Measurements from ENCODE around the gene BACH1. TPM values are rescaled to one million over a fixed set of nuclear protein-coding genes. Genes with fewer than 3 reads are reported as not detected.

The BACH1 gene
- total RNA-seq, 1 donor from 2014 or later = 51.3 TPM

- intact Hi-C loops (cut with DNase I) = no loop called here
- no peak for DNase-seq (ENCODE audit: low spot score)
These were observed 11.0 kb downstream of the BACH1 start for GRCh38 chr21:29309703-29310102.

GRCh38 chr21:29311802-29312201 lies 13.1 kb downstream of the BACH1 start:
- intact Hi-C loops (cut with DNase I) = no loop called here
- no peak for DNase-seq (ENCODE audit: low spot score)

GRCh38 chr21:29312981-29313380 lies 14.3 kb downstream of the BACH1 start:
- intact Hi-C loops (cut with DNase I) = no loop called here
- no peak for DNase-seq (ENCODE audit: low spot score)

- no peak for DNase-seq (ENCODE audit: low spot score)
- intact Hi-C loops (cut with DNase I) = no loop called here
These were observed 15.1 kb downstream of the BACH1 start for GRCh38 chr21:29313662-29314408.

DNA sequence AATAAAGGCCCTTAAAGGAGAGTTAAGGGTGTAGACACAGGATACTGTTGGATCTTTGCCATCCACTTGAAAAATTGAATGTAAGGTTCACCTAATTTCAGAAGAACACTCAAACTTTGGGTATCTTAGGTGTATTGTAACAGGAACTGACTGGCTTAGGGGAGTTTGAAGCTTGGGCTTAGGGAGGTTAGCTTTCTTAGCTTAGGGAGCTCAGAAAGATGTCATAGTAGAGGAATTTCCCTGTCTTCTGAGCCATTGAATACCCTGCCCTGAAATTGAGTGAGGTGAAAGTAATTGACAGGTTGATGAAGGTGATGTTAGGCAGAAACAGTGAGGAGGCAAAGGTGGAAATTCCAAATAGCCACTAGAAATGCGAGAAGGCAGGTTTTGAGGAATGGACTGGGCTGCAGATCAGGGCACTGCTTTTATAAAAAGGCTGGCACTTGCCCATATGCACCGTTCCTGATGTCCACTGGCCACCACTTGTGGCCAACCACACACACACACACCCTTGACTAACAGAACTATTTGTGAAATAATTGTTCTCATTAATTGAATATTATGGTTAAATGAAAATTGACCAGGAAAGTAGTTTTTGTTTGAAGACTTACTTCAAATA lies 16.5 kb downstream of the BACH1 start:
- intact Hi-C loops (cut with DNase I) = no loop called here

GRCh38 chr21:29316029-29316742 lies 17.5 kb downstream of the BACH1 start:
- intact Hi-C loops (cut with DNase I) = no loop called here
- no peak for DNase-seq (ENCODE audit: low spot score)

More for the DNA sequence above, 16.5 kb downstream of the BACH1 start:
- no peak for DNase-seq (ENCODE audit: low spot score)

GRCh38 chr21:29316806-29317205 lies 18.1 kb downstream of the BACH1 start:
- no peak for DNase-seq (ENCODE audit: low spot score)
- intact Hi-C loops (cut with DNase I) = no loop called here

- intact Hi-C loops (cut with DNase I) = no loop called here
- no peak for DNase-seq (ENCODE audit: low spot score)
These were observed 19.6 kb downstream of the BACH1 start for GRCh38 chr21:29318354-29318753.

GRCh38 chr21:29320031-29320430 lies 21.3 kb downstream of the BACH1 start:
- no peak for DNase-seq (ENCODE audit: low spot score)
- intact Hi-C loops (cut with DNase I) = no loop called here

DNA sequence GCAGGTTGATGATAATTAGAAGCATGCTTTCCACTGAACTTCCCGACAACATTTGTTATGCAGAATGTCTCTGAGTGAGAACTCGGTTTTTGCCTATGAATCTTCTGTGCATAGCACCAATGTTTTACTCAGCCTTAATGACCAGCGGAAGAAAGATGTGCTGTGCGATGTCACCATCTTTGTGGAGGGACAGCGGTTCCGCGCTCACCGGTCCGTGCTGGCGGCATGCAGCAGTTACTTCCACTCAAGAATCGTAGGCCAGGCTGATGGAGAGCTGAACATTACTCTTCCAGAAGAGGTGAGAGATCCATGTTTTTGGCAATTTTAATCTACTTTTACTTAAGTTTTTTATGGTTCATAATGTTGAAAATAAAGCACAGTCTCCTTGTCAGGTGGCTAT lies 22.5 kb downstream of the BACH1 start:
- intact Hi-C loops (cut with DNase I) = no loop called here
- DNase-seq (ENCODE audit: low spot score) = no peak

DNA sequence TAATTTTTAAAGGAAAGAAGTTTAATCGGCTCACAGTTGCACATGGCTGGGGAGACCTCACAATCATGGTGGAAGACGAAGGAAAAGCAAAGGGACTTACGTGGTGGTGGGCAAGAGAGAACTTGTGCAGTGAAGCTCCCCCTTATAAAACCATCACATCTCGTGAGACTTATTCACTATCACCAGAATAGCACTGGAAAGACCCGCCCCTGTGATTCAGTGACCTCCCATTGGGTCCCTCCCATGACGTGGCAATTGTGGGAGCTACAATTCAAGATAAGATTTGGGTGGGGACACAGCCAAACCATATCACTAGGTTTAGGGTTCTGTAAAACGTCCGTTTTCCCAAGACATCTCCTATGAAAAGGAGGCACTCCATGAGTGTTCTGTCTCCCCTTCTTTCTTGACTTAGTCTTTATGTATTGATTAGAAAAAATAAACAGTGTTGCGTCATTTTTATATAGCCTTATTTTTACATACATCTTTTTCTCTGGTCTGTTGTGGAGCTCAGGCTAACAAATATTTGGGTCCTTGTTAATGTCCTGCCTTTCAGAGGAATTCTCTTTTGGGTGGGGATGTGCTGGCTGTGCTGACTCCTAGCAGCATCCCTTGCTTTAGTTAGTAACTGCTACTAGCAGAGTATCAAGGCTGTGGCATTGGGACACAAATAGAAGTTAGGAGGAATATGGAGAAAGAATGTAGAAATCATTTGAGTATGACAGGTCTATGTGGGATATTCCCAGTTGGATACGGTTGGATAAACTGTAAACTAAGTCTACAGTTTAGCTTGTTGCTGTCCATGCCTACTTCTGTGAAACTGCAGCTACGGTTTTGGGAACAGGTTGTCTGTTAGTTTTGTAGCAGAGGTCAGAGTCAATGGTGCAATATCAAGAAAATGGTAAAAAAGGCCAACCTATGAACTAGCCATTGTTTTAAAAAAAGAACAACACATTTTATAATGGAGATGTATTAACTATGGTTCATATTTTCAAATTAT lies 23.5 kb downstream of the BACH1 start:
- no peak for DNase-seq (ENCODE audit: low spot score)
- intact Hi-C loops (cut with DNase I) = no loop called here

DNA sequence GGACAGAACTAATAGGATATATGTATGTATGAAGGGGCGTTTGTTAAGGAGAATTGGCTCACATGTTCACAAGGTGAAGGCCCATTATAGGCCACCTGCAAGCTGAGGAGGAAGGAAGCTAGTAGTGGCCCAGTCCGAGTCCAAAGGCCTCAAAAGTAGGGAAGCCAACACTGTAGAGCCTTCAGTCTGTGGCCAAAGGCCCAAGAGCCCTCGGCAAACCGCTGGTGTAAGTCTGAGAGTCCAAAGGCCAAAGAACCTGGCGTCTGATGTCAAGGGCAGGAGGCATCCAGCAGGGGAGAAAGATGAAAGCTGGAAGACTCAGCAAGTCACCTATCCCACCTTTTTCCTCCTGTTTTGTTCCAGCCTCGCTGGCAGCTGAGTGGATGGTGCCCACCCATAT lies 24.5 kb downstream of the BACH1 start:
- intact Hi-C loops (cut with DNase I) = no loop called here
- no peak for DNase-seq (ENCODE audit: low spot score)

GRCh38 chr21:29326914-29327554 lies 28.3 kb downstream of the BACH1 start:
- intact Hi-C loops (cut with DNase I) = no loop called here
- no peak for DNase-seq (ENCODE audit: low spot score)

- intact Hi-C loops (cut with DNase I) = no loop called here
- DNase-seq (ENCODE audit: low spot score) = no peak
These were observed 30.7 kb downstream of the BACH1 start for GRCh38 chr21:29329406-29329805.

DNA sequence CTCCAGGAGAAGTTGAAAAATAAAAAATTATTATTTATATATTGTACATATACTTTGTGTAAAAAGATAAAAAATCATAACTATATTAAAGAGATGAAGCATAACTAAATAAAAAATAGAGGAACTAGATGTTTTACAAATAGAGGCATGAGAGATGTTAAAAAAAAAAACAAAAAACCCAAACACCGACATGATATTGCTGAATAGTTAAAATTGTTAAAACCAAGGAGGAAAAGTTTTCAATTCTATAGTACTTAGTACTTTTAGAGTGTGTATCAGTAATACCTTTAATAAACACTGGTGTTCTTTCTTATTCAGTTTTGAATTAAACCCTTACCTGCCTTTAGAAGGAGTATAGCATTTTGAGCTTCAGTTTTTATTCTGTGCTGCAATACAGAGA lies 32.1 kb downstream of the BACH1 start:
- intact Hi-C loops (cut with DNase I) = no loop called here
- DNase-seq (ENCODE audit: low spot score) = no peak

- DNase-seq (ENCODE audit: low spot score) = no peak
- intact Hi-C loops (cut with DNase I) = no loop called here
These were observed 34.0 kb downstream of the BACH1 start for GRCh38 chr21:29332461-29333362.

- intact Hi-C loops (cut with DNase I) = no loop called here
- no peak for DNase-seq (ENCODE audit: low spot score)
These were observed 34.7 kb downstream of the BACH1 start for GRCh38 chr21:29333406-29333805.

- no peak for DNase-seq (ENCODE audit: low spot score)
- intact Hi-C loops (cut with DNase I) = no loop called here
These were observed 36.2 kb downstream of the BACH1 start for GRCh38 chr21:29334717-29335428.

Measured in cardiac septum (tissue), 1 donor.